K562 (cell line): ENCODE results near the gene CCDC148. TPM values are rescaled to one million over a fixed set of nuclear protein-coding genes. Genes with fewer than 3 reads are reported as not detected.

Experiments
- ATAC-seq: fragments of 200-7000 bp; cut with Tn5 transposase; 3 replicates; pipeline ENCODE4 v1.9.1; 2020; ENCODE audit warnings: moderate library complexity
- BruUV-seq: library from RNA; stranded (reverse); fragments of 400-500 nt; replicated peaks from 2 replicates; lab custom pipeline; 2021; lab: Mats Ljungman, UMichigan
- CTCF ChIA-PET: fragments of 300-600 bp; formaldehyde crosslinking; extraction: SDS; loops from one replicate; lab custom pipeline; 2021; ENCODE audit warnings: low intra/inter-chr PET ratio; lab: Yijun Ruan, JAX
- POLR2A ChIA-PET: fragments of 300-600, 350-650 bp; sonication (Branson Sonifier 250); formaldehyde crosslinking; extraction: SDS; loops from one replicate; lab custom pipeline; 2021; ENCODE audit warnings: antibody characterized with exemption, inconsistent platforms; lab: Yijun Ruan, JAX
- DNase-seq, 4 experiments: peaks; one replicate each; pipeline versions ENCODE4 v3.0.0 to v3.0.0-alpha.2; 2011 to 2018; ENCODE audit warnings: low spot score in 3 of 4, mixed read lengths in 3 of 4; ENCODE audit errors: extremely low read depth in 1 of 4
- FAIRE-seq: peaks from 2 replicates; lab custom pipeline; 2011; peaks lifted over from hg19 to GRCh38; lab: Jason Lieb, UNC
- H2AFZ ChIP-seq: 2 replicates; pipeline ENCODE4 v1.6.0; 2011; ENCODE audit warnings: low read depth, low read length, control low read depth, inconsistent platforms
- H3K27ac ChIP-seq: fragments of 200-600 bp; 3 replicates; pipeline ENCODE4 v1.8.0; 2011; ENCODE audit warnings: low read depth, mild to moderate bottlenecking, control low read depth, inconsistent platforms, low read length, moderate library complexity, mixed read lengths; ENCODE audit errors: extremely low read depth
- H3K27me3 ChIP-seq, 2 experiments: fragments of 300-600 bp in 1 of 2; 2 replicates in 1 of 2; 3 replicates in 1 of 2; pipeline versions ENCODE4 v1.6.0 to v1.8.0; 2011; ENCODE audit warnings: inconsistent platforms in 2 of 2, low read length in 2 of 2, mild to moderate bottlenecking in 1 of 2, mixed read lengths in 1 of 2, moderate library complexity in 1 of 2; ENCODE audit not compliant: control insufficient read depth in 2 of 2, insufficient read depth in 2 of 2
- H3K36me3 ChIP-seq: fragments of 300-600 bp; 3 replicates; pipeline ENCODE4 v1.8.0; 2011; ENCODE audit warnings: mild to moderate bottlenecking, low read length, inconsistent platforms; ENCODE audit not compliant: control insufficient read depth, insufficient read depth
- H3K4me1 ChIP-seq, 2 experiments: fragments of 200-600 bp in 1 of 2; replicated peaks in 1 of 2; 2 replicates in 1 of 2; 3 replicates in 1 of 2; pipeline versions ENCODE4 v1.5.1 to v1.8.0; 2011; ENCODE audit warnings: inconsistent platforms in 2 of 2, low read length in 2 of 2, mild to moderate bottlenecking in 1 of 2, mixed read lengths in 1 of 2, moderate library complexity in 1 of 2; ENCODE audit not compliant: control insufficient read depth in 2 of 2, insufficient read depth in 2 of 2
- H3K4me2 ChIP-seq: 2 replicates; pipeline ENCODE4 v1.6.1; 2011; ENCODE audit warnings: low read length, control low read depth, inconsistent platforms, mixed read lengths; ENCODE audit not compliant: insufficient read depth
- H3K4me3 ChIP-seq: fragments of 200-600 bp; sonication (generic), shearing (Covaris generic); 2 replicates; pipeline ENCODE4 v1.5.1; 2016; ENCODE audit warnings: control low read depth, inconsistent platforms
- H3K79me2 ChIP-seq: fragments of 200-600 bp; 3 replicates; pipeline ENCODE4 v1.8.0; 2011; ENCODE audit warnings: low read length, inconsistent platforms; ENCODE audit not compliant: control insufficient read depth, insufficient read depth
- H3K9ac ChIP-seq, 2 experiments: 2 replicates each; pipeline versions ENCODE4 v1.6.0 to v1.6.1; 2011; ENCODE audit warnings: low read depth in 2 of 2, low read length in 2 of 2, control low read depth in 1 of 2, inconsistent platforms in 1 of 2, mild to moderate bottlenecking in 1 of 2, mixed read lengths in 1 of 2; ENCODE audit not compliant: insufficient read depth in 1 of 2
- H3K9me1 ChIP-seq: one replicate; pipeline ENCODE4 v1.6.0; 2011; ENCODE audit warnings: inconsistent platforms, mild to moderate bottlenecking, low read length, moderate library complexity; ENCODE audit not compliant: control insufficient read depth, insufficient read depth
- H3K9me3 ChIP-seq: replicated peaks from 2 replicates; pipeline ENCODE4 v1.5.1; 2011; ENCODE audit warnings: low read depth, low read length, inconsistent platforms; ENCODE audit not compliant: control insufficient read depth, insufficient read depth
- H4K20me1 ChIP-seq: replicated peaks from 2 replicates; pipeline ENCODE4 v1.6.1; 2011; ENCODE audit warnings: low read length, inconsistent platforms, mixed read lengths; ENCODE audit not compliant: control insufficient read depth, insufficient read depth
- AFF1 ChIP-seq, 2 experiments: fragments of 450-650 bp; IDR thresholded peaks; 2 replicates each; pipeline ENCODE4 v1.6.1; 2018; ENCODE audit warnings: mild to moderate bottlenecking in 2 of 2, low read depth in 1 of 2; ENCODE audit not compliant: partially characterized antibody in 2 of 2
- ASH1L ChIP-seq: fragments of 450-650 bp; IDR thresholded peaks from 2 replicates; pipeline ENCODE4 v1.6.1; 2018; ENCODE audit warnings: borderline replicate concordance, mild to moderate bottlenecking, low read depth; ENCODE audit not compliant: partially characterized antibody
- CBX1 ChIP-seq: sonication (generic); IDR thresholded peaks from 2 replicates; pipeline ENCODE4 v1.6.1; 2016; ENCODE audit warnings: antibody characterized with exemption, low read depth, mild to moderate bottlenecking
- FUS ChIP-seq: fragments of 200-400 bp; formaldehyde crosslinking; optimal IDR thresholded peaks from 2 replicates; pipeline ENCODE3; 2017; ENCODE audit warnings: low read depth, low read length
- KLF13 ChIP-seq: fragments of 450-650 bp; IDR thresholded peaks from 2 replicates; pipeline ENCODE4 v1.6.1; 2016; ENCODE audit warnings: missing genetic modification characterization, low read depth, mild to moderate bottlenecking, missing compliant biosample characterization, moderate library complexity, borderline replicate concordance
- KLF16 ChIP-seq: IDR thresholded peaks from 2 replicates; pipeline ENCODE4 v1.6.1; 2016; ENCODE audit warnings: antibody characterized with exemption
- LEF1 ChIP-seq: fragments of 450-650 bp; IDR thresholded peaks from 2 replicates; pipeline ENCODE4 v1.6.1; 2016; ENCODE audit warnings: mild to moderate bottlenecking
- NKRF ChIP-seq: fragments of 450-650 bp; IDR thresholded peaks from 2 replicates; pipeline ENCODE4 v1.6.1; 2016; ENCODE audit warnings: borderline replicate concordance
- PHF20 ChIP-seq: fragments of 450-650 bp; IDR thresholded peaks from 2 replicates; pipeline ENCODE4 v1.6.1; 2018; ENCODE audit not compliant: partially characterized antibody
- RFX7 ChIP-seq: fragments of 250-450 bp; sonication (Bioruptor Pico); IDR thresholded peaks from 2 replicates; pipeline ENCODE4 v1.5.1; 2021; ENCODE audit warnings: mild to moderate bottlenecking
- SUPT5H ChIP-seq: fragments of 450-650 bp; IDR thresholded peaks from 2 replicates; pipeline ENCODE4 v1.6.1; 2016
- TCF7 ChIP-seq: sonication (generic); IDR thresholded peaks from 2 replicates; pipeline ENCODE4 v1.6.1; 2016; ENCODE audit warnings: antibody characterized with exemption, borderline replicate concordance
- UBTF ChIP-seq, 2 experiments: IDR thresholded peaks; 2 replicates each; pipeline ENCODE4 v1.6.1; 2012; ENCODE audit warnings: improper control_type of control experiment in 2 of 2, low read depth in 2 of 2, low read length in 2 of 2, borderline replicate concordance in 1 of 2
- WGBS: fragments of 100-300 bp; shearing (Covaris generic); methylation state at CpG from one replicate; pipeline ENCODE4 v1.1.6; 2016; ENCODE audit warnings: low coverage, mixed read lengths; ENCODE audit not compliant: insufficient coverage; ENCODE audit errors: missing lambda C conversion rate; 5-methylcytosine and 5-hydroxymethylcytosine counted together
- in situ Hi-C: fragments of 300-500 bp; cut with MboI; formaldehyde crosslinking; loops from 4 replicates; pipeline ENCODE4 v1.15.0; 2018; ENCODE audit warnings: inconsistent platforms, mixed read lengths
- intact Hi-C: fragments of 100-400 bp; cut with micrococcal nuclease; formaldehyde crosslinking; loops from 2 replicates; pipeline ENCODE4 v1.14.2; 2022
- polyA plus RNA-seq, 8 experiments: library from polyadenylated mRNA; depleted of rRNA in 4 of 8; stranded (reverse) in 5 of 8; unstranded in 3 of 8; fragments of >200 nt; fragmentation: Nextera tagmentation in 2 of 8; fragmentation: Illumina TruSeq in 1 of 8; extraction: Ambion mirVana in 2 of 8; extraction: Trizol in 1 of 8; gene quantifications; 2 replicates each; pipeline versions ENCODE4 v1.2.1 to v1.2.3, GENCODE V29; 2011 to 2014; ENCODE audit warnings: inconsistent platforms in 1 of 8, missing spikeins in 1 of 8
- total RNA-seq, 7 experiments: library from RNA; depleted of rRNA in 6 of 7; stranded (reverse); fragments of >200 nt in 6 of 7; fragmentation: Illumina TruSeq in 2 of 7; extraction: Trizol in 2 of 7; gene quantifications; 2 replicates each; pipeline versions ENCODE4 v1.2.1 to v1.2.3, GENCODE V29; 2011 to 2021; ENCODE audit warnings: low replicate concordance in 1 of 7

CCDC148 gene
- total and polyA plus RNA-seq, 9 of the 15 experiments (the other 6 are each of a cell fraction or from before 2014, with no cell fraction given): 0.10 to 1.4 (median 0.65) TPM

GRCh38 chr2:158205215-158205614 lies 251.3 kb downstream of the CCDC148 start (continued):
- TF ChIP-seq AFF1 (IDR thresholded peaks at IDR 0.05; ENCODE audit: low read depth in 1 of 2, partially characterized antibody in 2 of 2) (no peak), FUS (no peak), KLF13 (no peak), PHF20 (no peak)

GRCh38 chr2:158204741-158205165 lies 251.8 kb downstream of the CCDC148 start:
- FAIRE-seq (no peak), ATAC-seq (no peak), DNase-seq (no peak)
- no peak overlapping the region for H3K4me3 ChIP-seq
- H3K4me1 ChIP-seq: no peaks in the 10 kb centered on the region
- BruUV-seq: no TSS peak
- H3K36me3 ChIP-seq: no peaks in the 10 kb centered on the region
- 67% methylated on average over 1 of the region's 1 CpG for WGBS
- ChIA-PET POLR2A (interaction anchor here (0.7 kb wide), 3 partner anchors 36 to 595 kb away, joined by 3 to 4 read pairs (median 3); no protein-coding TSS in a partner anchor), CTCF (no interaction called here)
- no peaks in the 10 kb centered on the region for H3K9me1 ChIP-seq
- no peaks in the 10 kb centered on the region for H3K27me3 ChIP-seq
- intact Hi-C loops: no loop called here
- H3K9ac ChIP-seq: no peak overlapping the region
- H2AFZ ChIP-seq: no peak overlapping the region
- H3K27ac ChIP-seq: no peak overlapping the region
- H3K79me2 ChIP-seq: no peaks in the 10 kb centered on the region
- no peak overlapping the region for H3K4me2 ChIP-seq
- H4K20me1 ChIP-seq: no peaks in the 10 kb centered on the region
- H3K9me3 ChIP-seq: no peaks in the 10 kb centered on the region
- in situ Hi-C loops: no loop called here
- TF ChIP-seq SUPT5H (no peak), LEF1 (no peak), UBTF (IDR thresholded peaks at IDR 0.05; ENCODE audit: borderline replicate concordance in 1 of 2, low read depth in 2 of 2, low read length in 2 of 2) (no peak), NKRF (no peak), KLF16 (no peak), CBX1 (no peak), RFX7 (CRISPR knock-in tag) (no peak), TCF7 (no peak), ASH1L (no peak)
